ENCODE data around the gene SLC25A29.

SLC25A29 gene

DNA sequence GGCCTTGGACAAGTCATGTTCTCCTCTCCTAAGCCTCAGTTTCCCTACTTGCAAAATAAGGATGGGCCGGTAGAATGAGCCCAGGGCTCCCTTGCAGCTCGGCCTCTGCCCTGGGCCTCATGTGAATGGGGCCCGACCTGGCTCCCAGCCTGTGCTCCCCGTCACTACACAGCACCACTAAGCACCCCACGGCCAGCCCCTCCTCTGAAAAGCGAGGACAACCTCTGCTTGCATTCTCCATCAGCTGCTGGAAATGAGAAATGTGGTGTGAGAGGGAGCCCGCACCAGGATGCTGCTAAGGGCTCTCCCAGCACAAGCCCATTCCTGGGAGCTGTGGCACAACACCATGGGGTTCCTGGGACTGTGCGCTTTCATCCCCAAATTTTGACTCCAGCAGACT, 27.1 kb upstream of the SLC25A29 start:
- no peak overlapping the region for H3K4me3 ChIP-seq (ENCODE audit: low read depth, low read length)
- DNase-seq (ENCODE audit: low read depth): no peak

- H3K4me3 ChIP-seq (ENCODE audit: low read depth, low read length): no peak overlapping the region
- no peak for DNase-seq (ENCODE audit: low read depth)
Measured at GRCh38 chr14:100332797-100333196, 26.6 kb upstream of the SLC25A29 start.

DNA sequence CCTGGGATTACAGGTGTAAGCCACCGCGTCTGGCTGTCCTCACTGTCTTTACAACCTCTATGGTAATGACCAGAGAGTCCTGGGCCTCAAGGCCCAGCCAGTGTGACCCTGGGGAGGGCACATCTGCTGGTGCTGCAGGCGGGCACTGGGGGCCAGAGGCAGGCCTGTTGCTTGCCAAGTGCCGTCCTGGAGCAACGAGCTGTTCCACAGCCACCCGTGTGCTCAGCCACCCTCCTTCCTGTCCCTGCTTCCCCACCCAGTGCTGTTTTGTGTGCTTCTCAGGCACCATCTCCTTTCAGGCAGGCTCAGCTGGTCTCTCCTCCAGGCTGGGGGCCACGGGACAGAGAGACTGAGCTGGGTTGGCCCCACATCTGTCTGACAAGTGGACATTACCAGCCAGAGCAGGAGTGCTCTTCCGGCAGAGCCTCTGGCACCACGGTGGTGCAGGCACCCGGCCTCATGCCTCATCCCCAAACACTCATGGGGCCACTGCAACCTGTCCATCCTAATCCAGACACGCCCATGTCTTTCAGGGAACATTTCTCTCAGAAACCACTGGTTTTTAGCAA, 25.9 kb upstream of the SLC25A29 start:
- no peak for DNase-seq (ENCODE audit: low read depth)
- no peak overlapping the region for H3K4me3 ChIP-seq (ENCODE audit: low read depth, low read length)

GRCh38 chr14:100330388-100330931, 24.2 kb upstream of the SLC25A29 start:
- no peak overlapping the region for H3K4me3 ChIP-seq (ENCODE audit: low read depth, low read length)
- no peak for DNase-seq (ENCODE audit: low read depth)

- DNase-seq (ENCODE audit: low read depth): no peak
- H3K4me3 ChIP-seq (ENCODE audit: low read depth, low read length): no peak overlapping the region
Measured at GRCh38 chr14:100330007-100330344, 23.7 kb upstream of the SLC25A29 start.

DNA sequence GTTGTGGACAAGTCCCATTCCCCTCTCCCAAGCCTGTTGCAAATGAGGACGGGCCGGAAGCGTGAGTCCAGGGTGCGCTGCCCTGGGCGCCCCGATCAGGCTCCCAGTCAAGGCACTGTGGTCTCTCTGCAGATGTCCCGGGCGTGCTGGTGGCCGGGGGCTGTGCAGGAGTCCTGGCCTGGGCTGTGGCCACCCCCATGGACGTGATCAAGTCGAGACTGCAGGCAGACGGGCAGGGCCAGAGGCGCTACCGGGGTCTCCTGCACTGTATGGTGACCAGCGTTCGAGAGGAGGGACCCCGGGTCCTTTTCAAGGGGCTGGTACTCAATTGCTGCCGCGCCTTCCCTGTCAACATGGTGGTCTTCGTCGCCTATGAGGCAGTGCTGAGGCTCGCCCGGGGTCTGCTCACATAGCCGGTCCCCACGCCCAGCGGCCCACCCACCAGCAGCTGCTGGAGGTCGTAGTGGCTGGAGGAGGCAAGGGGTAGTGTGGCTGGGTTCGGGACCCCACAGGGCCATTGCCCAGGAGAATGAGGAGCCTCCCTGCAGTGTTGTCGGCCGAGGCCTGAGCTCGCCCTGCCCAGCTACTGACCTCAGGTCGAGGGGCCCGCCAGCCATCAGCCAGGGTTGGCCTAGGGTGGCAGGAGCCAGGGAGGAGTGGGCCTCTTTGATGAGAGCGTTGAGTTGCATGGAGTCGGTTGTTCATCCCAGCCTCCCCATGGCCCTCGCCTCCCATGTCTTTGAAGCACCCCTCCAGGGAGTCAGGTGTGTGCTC, 23.2 kb upstream of the SLC25A29 start:
- H3K4me3 ChIP-seq (ENCODE audit: low read depth, low read length): no peak overlapping the region
- no peak for DNase-seq (ENCODE audit: low read depth)

DNA sequence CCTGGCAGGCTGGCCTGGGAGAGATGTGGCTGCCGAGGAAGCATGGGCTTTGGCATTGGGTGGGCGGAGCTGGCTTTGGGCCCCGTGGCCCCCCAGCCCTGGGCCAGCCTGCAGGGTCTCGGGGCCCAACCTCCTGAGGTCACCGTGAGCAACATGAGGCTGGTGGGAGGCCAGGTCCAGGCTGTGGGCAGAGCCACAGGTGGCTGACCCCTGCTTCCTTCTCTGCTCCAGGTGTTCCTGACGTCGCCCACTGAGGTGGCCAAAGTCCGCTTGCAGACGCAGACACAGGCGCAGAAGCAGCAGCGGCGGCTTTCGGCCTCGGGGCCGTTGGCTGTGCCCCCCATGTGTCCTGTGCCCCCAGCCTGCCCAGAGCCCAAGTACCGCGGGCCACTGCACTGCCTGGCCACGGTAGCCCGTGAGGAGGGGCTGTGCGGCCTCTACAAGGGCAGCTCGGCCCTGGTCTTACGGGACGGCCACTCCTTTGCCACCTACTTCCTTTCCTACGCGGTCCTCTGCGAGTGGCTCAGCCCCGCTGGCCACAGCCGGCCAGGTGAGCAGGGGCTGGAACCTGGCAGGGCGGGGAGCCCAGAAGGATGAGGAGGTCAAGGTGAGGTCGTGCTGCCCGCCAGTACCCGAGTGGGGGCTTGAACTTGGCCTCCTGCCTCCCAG, 22.4 kb upstream of the SLC25A29 start:
- no peak overlapping the region for H3K4me3 ChIP-seq (ENCODE audit: low read depth, low read length)
- DNase-seq (ENCODE audit: low read depth): no peak

GRCh38 chr14:100327128-100327527, 20.9 kb upstream of the SLC25A29 start:
- no peak for DNase-seq (ENCODE audit: low read depth)
- no peak overlapping the region for H3K4me3 ChIP-seq (ENCODE audit: low read depth, low read length)

DNA sequence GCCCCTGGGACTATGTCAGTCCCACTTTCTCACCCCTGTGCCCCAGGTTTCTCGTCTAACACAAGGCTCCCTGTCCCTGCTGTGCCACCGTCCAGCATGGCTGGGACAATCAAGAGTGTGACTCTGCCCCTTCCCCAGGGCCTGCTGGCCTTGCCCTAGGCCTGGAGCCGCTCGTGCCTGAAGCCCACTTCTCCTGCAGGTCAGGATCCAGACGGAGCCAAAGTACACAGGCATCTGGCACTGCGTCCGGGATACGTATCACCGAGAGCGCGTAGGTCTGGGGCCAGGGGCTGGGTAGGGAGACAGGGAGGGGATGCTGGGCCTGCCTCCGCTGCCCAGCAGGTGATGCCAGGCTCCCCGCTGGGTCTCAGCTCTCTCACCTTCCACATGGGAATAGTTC, 19.7 kb upstream of the SLC25A29 start:
- DNase-seq (ENCODE audit: low read depth): no peak
- no peak overlapping the region for H3K4me3 ChIP-seq (ENCODE audit: low read depth, low read length)

GRCh38 chr14:100325231-100325632, 19.0 kb upstream of the SLC25A29 start:
- H3K4me3 ChIP-seq (ENCODE audit: low read depth, low read length): no peak overlapping the region
- DNase-seq (ENCODE audit: low read depth): no peak

- H3K4me3 ChIP-seq (ENCODE audit: low read depth, low read length): no peak overlapping the region
- no peak for DNase-seq (ENCODE audit: low read depth)
Measured at GRCh38 chr14:100323942-100324307, 17.7 kb upstream of the SLC25A29 start.

GRCh38 chr14:100323121-100323941, 17.1 kb upstream of the SLC25A29 start, which contains the start of gene SLC25A47:
Gene SLC25A47, plus strand, starts transcription at chr14:100323339. Its CDS starts 76 bp downstream, at chr14:100323415.
- H3K4me3 ChIP-seq (ENCODE audit: low read depth, low read length): no peak within 1 kb of the TSS
- DNase-seq (ENCODE audit: low read depth): no peak

- no peak for DNase-seq (ENCODE audit: low read depth)
- H3K4me3 ChIP-seq (ENCODE audit: low read depth, low read length): no peak overlapping the region
Measured at GRCh38 chr14:100322138-100322957, 16.1 kb upstream of the SLC25A29 start.

DNA sequence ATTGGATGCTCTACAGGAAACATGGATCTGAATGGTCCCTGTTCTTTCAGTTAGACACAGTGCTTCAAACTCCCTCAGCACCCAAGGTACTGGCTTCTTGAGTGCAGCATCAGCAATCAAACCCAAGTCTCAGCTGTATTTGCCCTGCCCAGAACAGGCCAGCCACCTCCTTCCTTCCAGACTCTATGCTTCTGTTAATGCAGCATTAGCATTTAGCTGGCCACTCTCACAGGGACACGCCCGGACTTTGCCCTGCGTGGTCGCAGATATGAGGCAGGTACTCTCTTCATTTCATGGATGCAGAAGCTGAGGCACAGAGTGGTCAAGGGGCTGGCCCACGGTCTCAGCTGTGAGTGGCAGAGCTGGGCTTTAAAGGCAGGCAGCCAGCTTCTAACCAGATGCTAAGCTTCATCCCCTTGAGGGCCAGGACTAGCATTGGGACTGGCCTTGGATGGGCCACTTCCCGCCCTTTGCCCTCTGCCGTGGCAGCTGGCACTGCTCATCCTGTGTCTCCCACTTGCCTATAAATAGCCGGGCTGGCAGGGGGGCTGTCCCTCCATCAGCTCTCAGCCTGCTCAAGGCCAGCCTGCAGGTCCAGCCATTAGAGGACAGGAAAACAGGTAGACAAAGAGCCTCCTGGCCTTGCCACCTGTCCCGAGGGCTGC, 15.4 kb upstream of the SLC25A29 start:
- H3K4me3 ChIP-seq (ENCODE audit: low read depth, low read length): no peak overlapping the region
- DNase-seq (ENCODE audit: low read depth): no peak

DNA sequence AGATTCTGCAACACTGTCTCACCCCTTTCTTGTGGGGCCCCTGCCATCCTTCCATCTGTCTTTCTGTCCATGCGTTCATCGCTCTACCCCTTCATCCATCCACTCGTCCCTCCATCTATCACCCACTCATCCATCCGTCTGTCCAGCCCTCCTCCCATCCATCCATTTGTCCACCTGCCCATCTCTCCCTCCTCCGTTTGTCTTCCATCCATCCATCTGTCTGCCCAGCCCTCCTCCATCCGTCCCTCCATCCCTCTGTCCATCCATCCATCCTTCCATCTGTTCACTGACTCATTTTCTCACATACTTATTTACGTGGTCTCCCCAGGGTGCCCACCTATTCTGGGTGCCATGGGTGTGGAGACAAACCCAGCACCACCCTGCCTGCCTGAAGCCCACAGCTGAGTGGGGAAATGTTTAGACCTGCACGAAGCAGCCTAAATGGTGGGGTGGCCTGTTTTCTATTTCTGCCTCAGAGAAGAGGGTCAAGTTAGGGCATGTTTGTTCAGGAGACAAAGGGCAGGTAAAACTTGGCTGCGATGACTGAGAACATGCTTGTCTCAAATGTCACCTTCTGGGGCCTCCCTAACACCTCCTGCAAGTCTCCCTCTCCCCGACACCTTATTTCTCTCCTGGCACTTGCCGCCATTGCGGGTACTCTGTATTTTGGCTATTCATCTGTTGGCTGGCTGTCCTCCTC, 14.1 kb upstream of the SLC25A29 start:
- DNase-seq (ENCODE audit: low read depth): no peak
- H3K4me3 ChIP-seq (ENCODE audit: low read depth, low read length): no peak overlapping the region

DNA sequence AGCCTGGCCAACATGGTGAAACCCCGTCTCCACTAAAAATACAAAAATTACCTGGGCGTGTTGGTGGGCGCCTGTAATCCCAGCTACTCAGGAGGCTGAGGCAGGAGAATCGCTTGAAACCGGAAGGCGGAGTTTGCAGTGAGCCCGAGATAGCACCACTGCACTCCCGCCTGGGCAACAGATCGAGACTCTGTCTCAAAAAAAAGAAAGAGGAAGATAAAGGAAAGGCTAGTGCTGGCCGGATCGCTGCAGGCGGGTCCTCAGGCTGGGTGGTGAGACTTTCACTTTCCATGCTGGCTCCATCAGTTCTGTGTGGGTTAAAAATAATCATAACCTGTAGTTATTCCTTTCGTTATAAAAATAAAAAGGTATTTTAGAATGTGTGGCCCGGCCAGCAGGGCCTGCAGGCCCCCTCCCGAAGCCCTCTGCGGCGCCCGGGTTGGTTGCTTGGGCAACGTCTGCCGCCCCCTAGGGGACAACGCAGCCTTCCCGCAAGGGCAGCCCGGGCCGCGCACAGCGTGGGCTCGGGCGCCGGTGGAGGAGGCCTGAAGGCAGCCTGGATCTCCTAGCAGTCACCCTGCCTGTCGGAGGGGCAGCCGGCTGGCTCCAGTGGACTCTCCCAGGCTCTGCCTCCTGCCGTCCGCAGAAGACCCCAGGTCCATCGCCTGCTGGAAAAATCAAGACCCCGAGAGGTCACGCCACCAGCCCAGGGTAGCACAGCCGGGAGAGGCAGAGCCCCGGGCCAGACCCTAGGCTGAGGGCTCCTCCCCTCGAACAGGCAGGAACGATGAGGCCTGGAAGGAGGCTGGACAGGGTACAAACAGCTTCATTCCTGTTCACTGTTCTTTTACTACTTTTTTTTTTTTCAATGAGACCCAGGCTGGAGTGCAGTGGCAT, 11.9 kb upstream of the SLC25A29 start:
- DNase-seq (ENCODE audit: low read depth): no peak
- H3K4me3 ChIP-seq (ENCODE audit: low read depth, low read length): no peak overlapping the region

- DNase-seq (ENCODE audit: low read depth): no peak
- H3K4me3 ChIP-seq (ENCODE audit: low read depth, low read length): no peak overlapping the region
Measured at GRCh38 chr14:100317389-100317788, 11.1 kb upstream of the SLC25A29 start.
